Natural killer cell (primary cell): ENCODE measurements around the gene MTOR. TPM values are rescaled to one million over a fixed set of nuclear protein-coding genes. Genes with fewer than 3 reads are reported as not detected.

Experiments
- ATAC-seq, 3 donors: fragments of 150-1000 bp in 2 of 3; fragments of 200-7000 bp in 1 of 3; cut with Tn5 transposase; 1 replicate in 1 of 3; 2 replicates in 2 of 3; pipeline ENCODE4 v1.10.0; 2021; ENCODE audit warnings: mild to moderate bottlenecking in 2 of 3, moderate library complexity in 2 of 3
- DNase-seq, 2 donors: peaks; one replicate each; pipeline versions ENCODE4 v3.0.0 to v3.0.0-alpha.2; 2013 to 2021; ENCODE audit warnings: mixed read lengths in 1 of 2
- H3K27ac ChIP-seq: one replicate; pipeline ENCODE4 v1.5.1; 2013; ENCODE audit warnings: mild to moderate bottlenecking, low read length
- H3K27me3 ChIP-seq: one replicate; pipeline ENCODE4 v1.6.1; 2013; ENCODE audit warnings: low read length; ENCODE audit not compliant: control insufficient read depth, insufficient read depth
- H3K36me3 ChIP-seq: one replicate; pipeline ENCODE4 v1.6.1; 2013; ENCODE audit warnings: low read length; ENCODE audit not compliant: control insufficient read depth, insufficient read depth
- H3K4me1 ChIP-seq: one replicate; pipeline ENCODE4 v1.6.1; 2013; ENCODE audit warnings: low read length; ENCODE audit not compliant: control insufficient read depth, insufficient read depth
- H3K4me3 ChIP-seq: one replicate; pipeline ENCODE4 v1.5.1; 2013; ENCODE audit warnings: low read length
- H3K9me3 ChIP-seq: one replicate; pipeline ENCODE4 v1.6.1; 2013; ENCODE audit warnings: low read length; ENCODE audit not compliant: control insufficient read depth, insufficient read depth
- H3K27ac Mint-ChIP-seq, 2 donors: one replicate each; pipeline ENCODE4 v1.8.0; 2022; ENCODE audit warnings: mild to moderate bottlenecking in 2 of 2, mixed read lengths in 2 of 2, moderate library complexity in 1 of 2
- H3K27me3 Mint-ChIP-seq, 2 donors: one replicate each; pipeline ENCODE4 v1.8.0; 2022; ENCODE audit warnings: low read depth in 2 of 2, mixed read lengths in 2 of 2
- H3K36me3 Mint-ChIP-seq: one replicate; pipeline ENCODE4 v1.8.0; 2022; ENCODE audit warnings: mixed read lengths
- H3K4me1 Mint-ChIP-seq, 2 donors: one replicate each; pipeline ENCODE4 v1.8.0; 2022; ENCODE audit warnings: mixed read lengths in 2 of 2
- H3K4me3 Mint-ChIP-seq: one replicate; pipeline ENCODE4 v1.8.0; 2022; ENCODE audit warnings: mild to moderate bottlenecking, moderate library complexity, mixed read lengths
- H3K9me3 Mint-ChIP-seq, 2 donors: one replicate each; pipeline ENCODE4 v1.8.0; 2022; ENCODE audit warnings: mixed read lengths in 2 of 2
- WGBS: methylation state at CpG from one replicate; pipeline ENCODE4 v1.1.7; 2013; ENCODE audit warnings: missing lambda C conversion rate; ENCODE audit not compliant: insufficient coverage; 5-methylcytosine and 5-hydroxymethylcytosine counted together
- intact Hi-C: fragments of 100-400 bp; cut with micrococcal nuclease; formaldehyde crosslinking; loops from one replicate; pipeline ENCODE4 v1.14.2; 2022
- total RNA-seq, 4 donors: library from RNA; stranded (reverse); fragments of 120-200 nt in 1 of 4; gene quantifications; one replicate each; pipeline versions ENCODE4 v1.2.3 to v1.2.4, GENCODE V29; 2013 to 2022
- TF ChIP-seq, protein P1 (sequence below): fragments of 200-600 bp; IDR thresholded peaks from one replicate; pipeline ENCODE4 v1.8.0; 2022; ENCODE audit warnings: antibody characterized with exemption

The MTOR gene
- total RNA-seq, 3 donors from 2014 or later (not counting 1 experiment from before 2014, with no cell fraction given), result 42.7 to 54.6 (median 43.7) TPM

DNA sequence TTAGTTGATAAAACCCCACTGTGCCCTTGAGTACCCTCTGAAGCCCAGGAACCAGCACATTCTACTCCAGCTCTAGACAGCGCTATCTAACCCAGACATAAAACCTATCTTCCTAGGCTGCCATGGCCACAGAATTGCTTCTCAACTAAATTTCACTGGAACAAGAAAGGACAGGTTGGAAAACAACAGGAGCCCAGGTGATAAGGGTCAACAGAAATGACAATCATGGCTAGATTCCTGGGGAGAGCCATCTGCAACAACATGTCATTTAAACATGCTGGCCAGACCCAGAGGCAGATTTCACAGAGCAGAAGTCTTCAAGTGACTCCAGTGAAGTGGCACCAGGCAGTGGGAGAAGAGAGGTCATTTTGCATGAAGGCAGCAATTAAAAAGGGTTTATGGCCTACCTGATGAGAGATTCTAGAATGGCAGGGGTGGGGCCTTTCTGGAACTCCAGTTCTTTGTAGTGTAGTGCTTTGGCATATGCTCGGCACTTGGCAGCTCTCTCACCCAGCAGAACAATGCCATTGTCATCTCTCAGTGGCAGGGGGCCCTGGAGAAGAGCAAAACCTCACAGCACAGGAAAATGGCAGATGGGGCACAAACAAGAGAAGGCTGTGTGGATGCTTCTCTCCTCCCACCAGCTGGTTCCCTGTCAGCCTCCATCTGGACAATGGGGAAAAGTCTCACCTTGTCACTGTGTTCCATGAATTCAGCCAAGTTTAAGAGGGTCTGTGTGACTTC, 63.3 kb downstream of the MTOR start:
- no peak for ATAC-seq
- intact Hi-C loops, result no loop called here
- Histone ChIP-seq H3K36me3 (peaks cover 74% of the 10 kb centered on the region), H3K9me3 (no peaks in the 10 kb centered on the region), H3K4me1 (no peaks in the 10 kb centered on the region), H3K4me3 (no peak overlapping the region), H3K27ac (no peak overlapping the region), H3K27me3 (no peaks in the 10 kb centered on the region)
- Mint-ChIP-seq H3K4me3 (no peak overlapping the region), H3K27me3 (no peaks in the 10 kb centered on the region), H3K9me3 (no peaks in the 10 kb centered on the region), H3K36me3 (peaks cover 16% of the 10 kb centered on the region), H3K27ac (no peak overlapping the region), H3K4me1 (no peaks in the 10 kb centered on the region)
- DNase-seq, result no peak
- WGBS, result 100% methylated on average over 2 of the region's 2 CpGs
- TF ChIP-seq, protein P1, sequence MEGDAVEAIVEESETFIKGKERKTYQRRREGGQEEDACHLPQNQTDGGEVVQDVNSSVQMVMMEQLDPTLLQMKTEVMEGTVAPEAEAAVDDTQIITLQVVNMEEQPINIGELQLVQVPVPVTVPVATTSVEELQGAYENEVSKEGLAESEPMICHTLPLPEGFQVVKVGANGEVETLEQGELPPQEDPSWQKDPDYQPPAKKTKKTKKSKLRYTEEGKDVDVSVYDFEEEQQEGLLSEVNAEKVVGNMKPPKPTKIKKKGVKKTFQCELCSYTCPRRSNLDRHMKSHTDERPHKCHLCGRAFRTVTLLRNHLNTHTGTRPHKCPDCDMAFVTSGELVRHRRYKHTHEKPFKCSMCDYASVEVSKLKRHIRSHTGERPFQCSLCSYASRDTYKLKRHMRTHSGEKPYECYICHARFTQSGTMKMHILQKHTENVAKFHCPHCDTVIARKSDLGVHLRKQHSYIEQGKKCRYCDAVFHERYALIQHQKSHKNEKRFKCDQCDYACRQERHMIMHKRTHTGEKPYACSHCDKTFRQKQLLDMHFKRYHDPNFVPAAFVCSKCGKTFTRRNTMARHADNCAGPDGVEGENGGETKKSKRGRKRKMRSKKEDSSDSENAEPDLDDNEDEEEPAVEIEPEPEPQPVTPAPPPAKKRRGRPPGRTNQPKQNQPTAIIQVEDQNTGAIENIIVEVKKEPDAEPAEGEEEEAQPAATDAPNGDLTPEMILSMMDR, result no peak

DNA sequence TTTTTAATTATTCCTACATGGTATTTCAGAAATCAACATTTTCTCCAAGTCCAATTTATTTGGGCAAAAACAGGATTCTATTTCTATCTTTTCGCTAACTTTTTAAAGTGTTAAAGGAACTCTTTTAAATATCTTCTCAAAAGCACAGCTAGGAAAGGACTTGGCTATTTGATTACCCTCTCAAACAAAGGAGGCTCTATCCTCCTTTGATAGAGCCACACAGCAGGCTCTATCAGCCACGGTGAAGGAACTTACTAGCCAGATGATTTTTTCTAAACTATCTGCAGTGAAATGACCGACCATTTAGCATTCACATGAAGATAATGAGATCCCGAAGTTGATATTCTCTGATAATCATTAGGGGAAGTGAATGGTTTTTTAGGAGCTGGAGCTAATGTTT, 64.1 kb downstream of the MTOR start:
- Histone ChIP-seq H3K27me3 (no peaks in the 10 kb centered on the region), H3K4me3 (no peak overlapping the region), H3K36me3 (peaks cover 72% of the 10 kb centered on the region), H3K9me3 (no peaks in the 10 kb centered on the region), H3K27ac (no peak overlapping the region), H3K4me1 (no peaks in the 10 kb centered on the region)
- Mint-ChIP-seq H3K27me3 (no peaks in the 10 kb centered on the region), H3K4me1 (no peaks in the 10 kb centered on the region), H3K36me3 (peaks cover 12% of the 10 kb centered on the region), H3K4me3 (no peak overlapping the region), H3K9me3 (no peaks in the 10 kb centered on the region), H3K27ac (no peak overlapping the region)
- DNase-seq (no peak), ATAC-seq (no peak)
- WGBS, result 97% methylated on average over 4 of the region's 4 CpGs
- intact Hi-C loops, result no loop called here
- TF ChIP-seq, protein P1, result no peak

GRCh38 chr1:11197359-11197758, 65.0 kb downstream of the MTOR start:
- Histone ChIP-seq H3K36me3 (peaks cover 66% of the 10 kb centered on the region), H3K9me3 (no peaks in the 10 kb centered on the region), H3K27ac (no peak overlapping the region), H3K4me1 (no peaks in the 10 kb centered on the region), H3K27me3 (no peaks in the 10 kb centered on the region), H3K4me3 (no peak overlapping the region)
- 97% methylated on average over 4 of the region's 4 CpGs for WGBS
- H3K36me3 Mint-ChIP-seq, result peaks cover 12% of the 10 kb centered on the region
- TF ChIP-seq, protein P1, result no peak
- intact Hi-C loops, result no loop called here
- no peak overlapping the region for H3K4me3 Mint-ChIP-seq
- DNase-seq (no peak), ATAC-seq (no peak)
- no peaks in the 10 kb centered on the region for H3K27me3 Mint-ChIP-seq
- no peak overlapping the region for H3K27ac Mint-ChIP-seq
- no peaks in the 10 kb centered on the region for H3K4me1 Mint-ChIP-seq
- H3K9me3 Mint-ChIP-seq, result no peaks in the 10 kb centered on the region

DNA sequence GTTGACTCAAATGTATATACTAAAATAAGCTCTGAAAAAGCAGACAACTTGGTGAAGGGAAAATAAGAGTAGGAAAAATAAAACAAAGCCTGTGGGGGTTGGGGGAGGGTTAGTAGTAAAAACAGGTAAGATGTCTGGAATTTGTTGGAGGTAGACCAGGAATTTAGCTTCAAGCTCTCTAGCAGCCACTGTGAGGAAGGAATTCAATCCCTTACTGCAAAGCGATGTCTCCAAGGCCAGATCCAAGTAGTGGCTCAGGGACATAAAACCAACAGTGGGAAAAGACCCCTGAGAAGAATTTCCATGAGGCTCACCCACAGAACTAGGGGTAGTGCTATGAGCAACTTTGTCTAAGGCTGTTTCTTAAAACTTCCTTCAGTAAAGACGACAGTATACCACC, 65.4 kb downstream of the MTOR start:
- H3K9me3 ChIP-seq, result no peaks in the 10 kb centered on the region
- H3K4me3 ChIP-seq, result no peak overlapping the region
- no peak overlapping the region for H3K27ac Mint-ChIP-seq
- WGBS, result 92% methylated on average over 1 of the region's 2 CpGs
- H3K9me3 Mint-ChIP-seq, result no peaks in the 10 kb centered on the region
- no peaks in the 10 kb centered on the region for H3K4me1 ChIP-seq
- H3K27me3 Mint-ChIP-seq, result no peaks in the 10 kb centered on the region
- H3K36me3 Mint-ChIP-seq, result peaks cover 12% of the 10 kb centered on the region
- intact Hi-C loops, result no loop called here
- ATAC-seq, result no peak
- no peaks in the 10 kb centered on the region for H3K27me3 ChIP-seq
- peaks cover 68% of the 10 kb centered on the region for H3K36me3 ChIP-seq
- TF ChIP-seq, protein P1, result no peak
- H3K27ac ChIP-seq, result no peak overlapping the region
- no peaks in the 10 kb centered on the region for H3K4me1 Mint-ChIP-seq
- no peak for DNase-seq
- H3K4me3 Mint-ChIP-seq, result no peak overlapping the region
